Measurements from ENCODE around the gene SDR39U1. TPM values are rescaled to one million over a fixed set of nuclear protein-coding genes. Genes with fewer than 3 reads are reported as not detected.
A peak's percentile ranks its signal among the peaks of the same experiment; 100 is the strongest.

SDR39U1 gene
- total RNA-seq, 1 experiment from 2014 or later = 56.7 TPM

DNA sequence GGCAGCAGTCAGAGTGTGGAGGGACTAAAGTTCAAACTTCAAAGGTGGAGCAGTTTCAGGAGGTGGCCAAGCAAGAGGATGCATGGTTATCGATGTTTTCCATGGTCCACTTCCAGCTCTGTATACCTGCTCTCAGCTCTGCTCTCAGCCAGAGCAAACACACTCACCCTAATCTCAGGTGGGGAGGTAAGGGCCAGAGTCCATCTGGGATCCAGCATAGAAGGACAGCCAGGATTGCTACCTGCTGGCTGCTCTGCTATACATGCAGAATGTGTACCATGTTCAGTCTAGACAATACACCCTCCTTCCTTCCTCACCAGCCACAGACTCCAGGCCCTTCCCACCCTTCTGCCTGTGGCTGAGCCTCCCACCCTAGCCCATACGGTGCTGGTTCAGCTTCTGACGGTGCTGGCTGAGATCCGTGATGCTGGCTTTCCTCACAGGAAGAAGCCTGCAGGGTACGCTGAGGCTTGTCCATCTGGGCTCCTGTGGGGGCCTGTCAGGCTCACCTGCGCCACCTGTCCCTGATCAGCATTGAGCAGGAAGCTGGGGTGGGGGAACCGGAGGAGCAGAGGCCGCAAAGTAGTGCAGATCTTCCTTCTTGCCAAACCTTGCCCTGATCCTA lies 15.6 kb downstream of the SDR39U1 start:
- TF ChIP-seq GABPB1 (CRISPR knock-in tag; IDR thresholded peaks at IDR 0.05) (0 out of 2 replicates have a peak, but pooled peaks have one; percentile 24), JAZF1 (CRISPR knock-in tag; IDR thresholded peaks at IDR 0.05) (no peak), ARID4B (CRISPR knock-in tag; IDR thresholded peaks at IDR 0.05; ENCODE audit: borderline replicate concordance) (no peak), ZNF263 (CRISPR knock-in tag; IDR thresholded peaks at IDR 0.05; ENCODE audit: low read depth) (no peak)
- Mint-ChIP-seq H3K36me3 (0 out of 2 replicates have a peak, but pooled peaks cover 2% of the 10 kb centered on the region), H3K4me1 (peaks cover 31% of the 10 kb centered on the region), H3K27me3 (ENCODE audit: low read depth) (peaks cover 19% of the 10 kb centered on the region), H3K9me3 (no peaks in the 10 kb centered on the region), H3K27ac (no peak overlapping the region), H3K4me3 (no peak overlapping the region)
- DNase-seq (ENCODE audit: low spot score) (peak; percentile 70), ATAC-seq (peak; percentile 15)
- CTCF ChIA-PET = interaction anchor here (1.0 to 11.4 kb wide), 15 partner anchors 8 to 108 kb away, joined by 3 to 518 read pairs (median 4); partner anchors contain the start of genes ADCY4, NFATC4, NYNRIN and RIPK3
- POLR2A ChIA-PET = interaction anchor here (1.1 kb wide), 1 partner anchor 12 kb away, joined by 3 read pairs; no protein-coding TSS in a partner anchor

- Mint-ChIP-seq H3K36me3 (no peaks in the 10 kb centered on the region), H3K4me1 (peaks cover 25% of the 10 kb centered on the region), H3K27ac (no peak overlapping the region), H3K9me3 (no peaks in the 10 kb centered on the region), H3K27me3 (ENCODE audit: low read depth) (peaks cover 22% of the 10 kb centered on the region), H3K4me3 (no peak overlapping the region)
- POLR2A ChIA-PET = no interaction called here
- CTCF ChIA-PET = interaction anchor here (1.1 to 11.4 kb wide), 10 partner anchors 10 to 105 kb away, joined by 3 to 518 read pairs (median 6); partner anchors contain the start of genes ADCY4, NYNRIN, RIPK3 and SDR39U1
- TF ChIP-seq MLX (CRISPR knock-in tag; IDR thresholded peaks at IDR 0.05) (no peak), E2F4 (CRISPR knock-in tag; IDR thresholded peaks at IDR 0.05; ENCODE audit: borderline replicate concordance, low read depth) (no peak), ATF3 (CRISPR knock-in tag; conservative IDR thresholded peaks at IDR 0.05) (no peak), ZNF671 (CRISPR knock-in tag; IDR thresholded peaks at IDR 0.05) (no peak), RORB (CRISPR knock-in tag; IDR thresholded peaks at IDR 0.05) (no peak), ELF4 (CRISPR knock-in tag; IDR thresholded peaks at IDR 0.05; ENCODE audit: low read depth) (no peak), ZBTB21 (CRISPR knock-in tag; IDR thresholded peaks at IDR 0.05; ENCODE audit: borderline replicate concordance) (no peak), GRHL2 (CRISPR knock-in tag; IDR thresholded peaks at IDR 0.05; ENCODE audit: insufficient replicate concordance, severe bottlenecking) (no peak), ZNF121 (CRISPR knock-in tag; IDR thresholded peaks at IDR 0.05) (no peak), E2F5 (CRISPR knock-in tag; IDR thresholded peaks at IDR 0.05) (no peak)
- TF ChIP-seq, protein P1, sequence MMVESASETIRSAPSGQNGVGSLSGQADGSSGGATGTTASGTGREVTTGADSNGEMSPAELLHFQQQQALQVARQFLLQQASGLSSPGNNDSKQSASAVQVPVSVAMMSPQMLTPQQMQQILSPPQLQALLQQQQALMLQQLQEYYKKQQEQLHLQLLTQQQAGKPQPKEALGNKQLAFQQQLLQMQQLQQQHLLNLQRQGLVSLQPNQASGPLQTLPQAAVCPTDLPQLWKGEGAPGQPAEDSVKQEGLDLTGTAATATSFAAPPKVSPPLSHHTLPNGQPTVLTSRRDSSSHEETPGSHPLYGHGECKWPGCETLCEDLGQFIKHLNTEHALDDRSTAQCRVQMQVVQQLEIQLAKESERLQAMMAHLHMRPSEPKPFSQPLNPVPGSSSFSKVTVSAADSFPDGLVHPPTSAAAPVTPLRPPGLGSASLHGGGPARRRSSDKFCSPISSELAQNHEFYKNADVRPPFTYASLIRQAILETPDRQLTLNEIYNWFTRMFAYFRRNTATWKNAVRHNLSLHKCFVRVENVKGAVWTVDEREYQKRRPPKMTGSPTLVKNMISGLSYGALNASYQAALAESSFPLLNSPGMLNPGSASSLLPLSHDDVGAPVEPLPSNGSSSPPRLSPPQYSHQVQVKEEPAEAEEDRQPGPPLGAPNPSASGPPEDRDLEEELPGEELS (CRISPR knock-in tag; IDR thresholded peaks at IDR 0.05) = no peak
- DNase-seq (ENCODE audit: low spot score) (no peak), ATAC-seq (no peak)
Observed at GRCh38 chr14:24426150-24426911, 16.2 kb downstream of the SDR39U1 start.

Data from WTC11 (cell line).